Neural progenitor cell (in vitro differentiated cells): ENCODE data around the gene CANT1.

Experiments
- EZH2 ChIP-seq: fragments of 200-600 bp; sonication (generic); IDR thresholded peaks from 2 replicates; pipeline ENCODE4 v1.6.1; 2017; ENCODE audit warnings: antibody characterized with exemption, mild to moderate bottlenecking, moderate library complexity
- EZH2phosphoT487 ChIP-seq: fragments of 200-600 bp; sonication (generic); IDR thresholded peaks from 2 replicates; pipeline ENCODE4 v1.6.1; 2017; ENCODE audit warnings: antibody characterized with exemption
- TF ChIP-seq, protein P1 (sequence below): fragments of 200-600 bp; sonication (generic); IDR thresholded peaks from 2 replicates; pipeline ENCODE4 v1.5.1; 2017; ENCODE audit warnings: antibody characterized with exemption, mild to moderate bottlenecking

DNA sequence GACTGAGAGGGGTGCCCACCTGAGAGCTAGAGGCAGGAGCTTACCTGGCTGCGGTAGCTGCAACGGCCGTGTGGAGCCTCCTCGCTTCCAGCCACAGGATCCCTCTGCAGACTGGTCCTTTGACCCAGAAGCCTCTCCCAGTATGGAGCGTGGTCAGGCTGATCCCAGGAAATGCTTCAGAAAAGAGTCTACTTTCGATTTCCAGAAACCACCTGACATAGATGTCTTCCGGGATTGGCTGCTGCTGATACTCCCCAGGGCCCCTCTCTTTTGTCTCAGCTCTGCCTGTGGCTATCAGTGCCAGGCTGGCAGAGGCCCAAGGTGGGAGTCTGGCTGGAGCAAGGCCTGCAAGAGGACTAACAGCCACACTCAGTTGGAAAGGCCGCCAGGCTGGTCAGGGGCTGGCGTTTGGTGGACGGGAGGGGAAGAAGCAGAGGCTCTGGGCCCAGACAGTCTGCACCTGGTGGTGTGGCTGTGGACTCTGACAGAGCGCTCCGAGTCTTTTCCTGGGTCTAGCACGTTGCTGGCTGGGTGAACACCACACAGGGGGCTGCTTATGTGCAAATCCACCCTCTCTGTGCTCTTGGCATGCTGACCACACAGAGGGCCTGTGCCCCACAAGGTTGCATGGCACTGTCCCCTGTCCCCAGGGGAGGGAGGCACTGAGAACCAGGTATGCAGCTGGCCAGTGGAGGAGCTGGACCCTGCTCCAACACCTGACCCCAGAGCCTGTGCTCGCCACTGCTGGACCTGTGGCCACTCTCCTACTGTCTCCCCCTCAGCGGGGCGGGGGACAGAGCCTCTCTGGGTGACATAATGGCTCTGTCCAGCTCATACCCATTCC, 29.6 kb downstream of the CANT1 start, which contains the start of gene LGALS3BP:
- TF ChIP-seq, protein P1, sequence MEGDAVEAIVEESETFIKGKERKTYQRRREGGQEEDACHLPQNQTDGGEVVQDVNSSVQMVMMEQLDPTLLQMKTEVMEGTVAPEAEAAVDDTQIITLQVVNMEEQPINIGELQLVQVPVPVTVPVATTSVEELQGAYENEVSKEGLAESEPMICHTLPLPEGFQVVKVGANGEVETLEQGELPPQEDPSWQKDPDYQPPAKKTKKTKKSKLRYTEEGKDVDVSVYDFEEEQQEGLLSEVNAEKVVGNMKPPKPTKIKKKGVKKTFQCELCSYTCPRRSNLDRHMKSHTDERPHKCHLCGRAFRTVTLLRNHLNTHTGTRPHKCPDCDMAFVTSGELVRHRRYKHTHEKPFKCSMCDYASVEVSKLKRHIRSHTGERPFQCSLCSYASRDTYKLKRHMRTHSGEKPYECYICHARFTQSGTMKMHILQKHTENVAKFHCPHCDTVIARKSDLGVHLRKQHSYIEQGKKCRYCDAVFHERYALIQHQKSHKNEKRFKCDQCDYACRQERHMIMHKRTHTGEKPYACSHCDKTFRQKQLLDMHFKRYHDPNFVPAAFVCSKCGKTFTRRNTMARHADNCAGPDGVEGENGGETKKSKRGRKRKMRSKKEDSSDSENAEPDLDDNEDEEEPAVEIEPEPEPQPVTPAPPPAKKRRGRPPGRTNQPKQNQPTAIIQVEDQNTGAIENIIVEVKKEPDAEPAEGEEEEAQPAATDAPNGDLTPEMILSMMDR = no peak
- TF ChIP-seq EZH2 (no peak), EZH2phosphoT487 (no peak)
